Esophagus mucosa (tissue), 1 donor: ENCODE measurements around the gene RBM17. TPM values are rescaled to one million over a fixed set of nuclear protein-coding genes. Genes with fewer than 3 reads are reported as not detected.
"Not testable (repeated sequence)": the region's sequence is repeated elsewhere in the genome, so short reads cannot be mapped to it uniquely, and the experiment has no call there.

ENCODE experiments used
- ATAC-seq: fragments of 200-7000 bp; cut with Tn5 transposase; one replicate; pipeline ENCODE4 v1.9.1; 2020
- total RNA-seq: library from RNA; stranded (reverse); gene quantifications from one replicate; pipeline ENCODE4 v1.2.4, GENCODE V29; 2023
- donor health status: DM: yes; HTN: yes; CAD: no.

RBM17 gene
- total RNA-seq, 1 donor from 2014 or later: 57.5 TPM

GRCh38 chr10:6080417-6080973, 8.3 kb upstream of the RBM17 start:
- ATAC-seq: no peak

GRCh38 chr10:6082496-6083395, 6.1 kb upstream of the RBM17 start:
- ATAC-seq: no peak

GRCh38 chr10:6083523-6084475, 5.0 kb upstream of the RBM17 start:
- no peak for ATAC-seq

- peak; percentile 54 for ATAC-seq
Observed at GRCh38 chr10:6086375-6087233, 2.2 kb upstream of the RBM17 start.

GRCh38 chr10:6089334-6090219, 743 bp downstream of the RBM17 start:
- ATAC-seq: peak; percentile 23

GRCh38 chr10:6091630-6092029, 2.8 kb downstream of the RBM17 start:
- no peak for ATAC-seq

GRCh38 chr10:6092731-6093130, 3.9 kb downstream of the RBM17 start:
- ATAC-seq: no peak

- ATAC-seq: no peak
Observed at GRCh38 chr10:6095810-6096570, 7.2 kb downstream of the RBM17 start.

- ATAC-seq: no peak
Observed at GRCh38 chr10:6097063-6097462, 8.2 kb downstream of the RBM17 start.

GRCh38 chr10:6098156-6098555, 9.3 kb downstream of the RBM17 start:
- no peak for ATAC-seq

- no peak for ATAC-seq
Observed at GRCh38 chr10:6100370-6100769, 11.5 kb downstream of the RBM17 start.

- ATAC-seq: no peak
Observed at GRCh38 chr10:6101181-6101580, 12.3 kb downstream of the RBM17 start.

- ATAC-seq: no peak
Observed at GRCh38 chr10:6102128-6102527, 13.3 kb downstream of the RBM17 start.

GRCh38 chr10:6103591-6103990, 14.8 kb downstream of the RBM17 start:
- ATAC-seq: no peak

- not testable (repeated sequence) for ATAC-seq
Observed at GRCh38 chr10:6107616-6108015, 18.8 kb downstream of the RBM17 start.

- no peak for ATAC-seq
Observed at GRCh38 chr10:6108072-6108471, 19.2 kb downstream of the RBM17 start.

GRCh38 chr10:6108631-6109443, 20.0 kb downstream of the RBM17 start:
- peak; percentile 44 for ATAC-seq

- ATAC-seq: no peak
Observed at GRCh38 chr10:6109444-6109775, 20.6 kb downstream of the RBM17 start.

- no peak for ATAC-seq
Observed at GRCh38 chr10:6110136-6110535, 21.3 kb downstream of the RBM17 start.
